Calu3 (cell line): ENCODE results near the gene MAP3K4. TPM values are rescaled to one million over a fixed set of nuclear protein-coding genes. Genes with fewer than 3 reads are reported as not detected.

Source experiments
- BruUV-seq: library from RNA; stranded (reverse); fragments of 400-500 nt; replicated peaks from 2 replicates; lab custom pipeline; 2021; lab: Mats Ljungman, UMichigan
- CTCF ChIA-PET: fragments of 300-600 bp; sonication (Branson Sonifier 250); formaldehyde crosslinking; loops from one replicate; lab custom pipeline; 2022; ENCODE audit warnings: antibody characterized with exemption; lab: Charles Lee
- DNase-seq: peaks from one replicate; pipeline ENCODE4 v3.0.0; 2022
- H3K27ac Mint-ChIP-seq: one replicate; pipeline ENCODE4 v1.8.0; 2022; ENCODE audit warnings: mixed read lengths; ENCODE audit not compliant: unreplicated experiment
- H3K27me3 Mint-ChIP-seq: one replicate; pipeline ENCODE4 v1.8.0; 2022; ENCODE audit warnings: mixed read lengths; ENCODE audit not compliant: unreplicated experiment
- H3K36me3 Mint-ChIP-seq: one replicate; pipeline ENCODE4 v1.8.0; 2022; ENCODE audit warnings: mild to moderate bottlenecking, moderate library complexity, mixed read lengths; ENCODE audit not compliant: insufficient read depth, unreplicated experiment
- H3K4me1 Mint-ChIP-seq: one replicate; pipeline ENCODE4 v1.8.0; 2022; ENCODE audit warnings: mild to moderate bottlenecking, low read depth, mixed read lengths; ENCODE audit not compliant: unreplicated experiment
- H3K4me3 Mint-ChIP-seq: one replicate; pipeline ENCODE4 v1.8.0; 2022; ENCODE audit warnings: mild to moderate bottlenecking, low read depth, moderate library complexity, mixed read lengths; ENCODE audit not compliant: unreplicated experiment
- H3K9me3 Mint-ChIP-seq: one replicate; pipeline ENCODE4 v1.8.0; 2022; ENCODE audit warnings: low read depth, mixed read lengths; ENCODE audit not compliant: unreplicated experiment
- CTCF ChIP-seq: fragments of 200-600 bp; IDR thresholded peaks from one replicate; pipeline ENCODE4 v1.8.0; 2022; ENCODE audit warnings: antibody characterized with exemption; ENCODE audit not compliant: unreplicated experiment
- intact Hi-C: fragments of 100-400 bp; cut with micrococcal nuclease; formaldehyde crosslinking; loops from one replicate; pipeline ENCODE4 v1.10.0; 2022; ENCODE audit not compliant: unreplicated experiment
- total RNA-seq: library from RNA; stranded (reverse); gene quantifications from 2 replicates; pipeline ENCODE4 v1.2.3, GENCODE V29; 2022

The MAP3K4 gene
- total RNA-seq, 1 experiment from 2014 or later: 62.2 TPM

GRCh38 chr6:161109366-161109765 is 117.8 kb downstream of the MAP3K4 start:
- no peak for DNase-seq
- no peaks in the 10 kb centered on the region for H3K9me3 Mint-ChIP-seq
- H3K27me3 Mint-ChIP-seq: no peaks in the 10 kb centered on the region
- CTCF ChIA-PET: no interaction called here
- no peak for TF ChIP-seq CTCF
- H3K27ac Mint-ChIP-seq: no peak overlapping the region
- no TSS peak for BruUV-seq
- intact Hi-C loops: loop anchor here (10.0 kb wide), 2 partner anchors 265 to 375 kb away; no protein-coding TSS in a partner anchor
- H3K4me3 Mint-ChIP-seq: no peak overlapping the region
- peaks cover 54% of the 10 kb centered on the region for H3K36me3 Mint-ChIP-seq
- peaks cover 20% of the 10 kb centered on the region for H3K4me1 Mint-ChIP-seq

- H3K9me3 Mint-ChIP-seq: no peaks in the 10 kb centered on the region
- H3K4me1 Mint-ChIP-seq: peaks cover 13% of the 10 kb centered on the region
- no peaks in the 10 kb centered on the region for H3K27me3 Mint-ChIP-seq
- peaks cover 53% of the 10 kb centered on the region for H3K36me3 Mint-ChIP-seq
- CTCF ChIA-PET: no interaction called here
- TF ChIP-seq CTCF: no peak
- no peak overlapping the region for H3K27ac Mint-ChIP-seq
- BruUV-seq: no TSS peak
- intact Hi-C loops: no loop called here
- no peak overlapping the region for H3K4me3 Mint-ChIP-seq
- DNase-seq: no peak
Observed at GRCh38 chr6:161110028-161110779, 118.6 kb downstream of the MAP3K4 start.

GRCh38 chr6:161111261-161111660 is 119.7 kb downstream of the MAP3K4 start:
- DNase-seq: no peak
- Mint-ChIP-seq H3K27ac (no peak overlapping the region), H3K36me3 (peaks cover 50% of the 10 kb centered on the region), H3K27me3 (no peaks in the 10 kb centered on the region), H3K9me3 (no peaks in the 10 kb centered on the region), H3K4me1 (peaks cover 9% of the 10 kb centered on the region), H3K4me3 (no peak overlapping the region)
- BruUV-seq: no TSS peak
- TF ChIP-seq CTCF: no peak
- CTCF ChIA-PET: no interaction called here
- intact Hi-C loops: no loop called here

GRCh38 chr6:161115468-161115867 is 123.9 kb downstream of the MAP3K4 start:
- DNase-seq: no peak
- peaks cover 25% of the 10 kb centered on the region for H3K36me3 Mint-ChIP-seq
- no TSS peak for BruUV-seq
- TF ChIP-seq CTCF: no peak
- CTCF ChIA-PET: no interaction called here
- intact Hi-C loops: no loop called here
- H3K4me1 Mint-ChIP-seq: no peaks in the 10 kb centered on the region
- no peak overlapping the region for H3K4me3 Mint-ChIP-seq
- no peak overlapping the region for H3K27ac Mint-ChIP-seq
- H3K27me3 Mint-ChIP-seq: no peaks in the 10 kb centered on the region
- H3K9me3 Mint-ChIP-seq: peaks cover 3% of the 10 kb centered on the region
